Fibroblast of villous mesenchyme (primary cell): ENCODE measurements around the gene NENF. TPM values are rescaled to one million over a fixed set of nuclear protein-coding genes. Genes with fewer than 3 reads are reported as not detected.

Experiments used
- DNase-seq: peaks from one replicate; pipeline ENCODE4 v3.0.0-alpha.2; 2010; ENCODE audit warnings: low read depth
- H3K4me3 ChIP-seq: 2 replicates; pipeline ENCODE4 v1.5.1; 2011; ENCODE audit warnings: low read depth, mild to moderate bottlenecking, low read length
- total RNA-seq: library from RNA; depleted of rRNA; stranded (reverse); fragments of >200 nt; gene quantifications from 2 replicates; pipeline ENCODE4 v1.2.3, GENCODE V29; 2012
- TF ChIP-seq, protein P1 (sequence below): IDR thresholded peaks from 2 replicates; pipeline ENCODE4 v1.5.1; 2012; ENCODE audit warnings: low read depth, mild to moderate bottlenecking, low read length; ENCODE audit not compliant: insufficient read depth

The NENF gene
- total RNA-seq, 1 donor, result 26.8 TPM

DNA sequence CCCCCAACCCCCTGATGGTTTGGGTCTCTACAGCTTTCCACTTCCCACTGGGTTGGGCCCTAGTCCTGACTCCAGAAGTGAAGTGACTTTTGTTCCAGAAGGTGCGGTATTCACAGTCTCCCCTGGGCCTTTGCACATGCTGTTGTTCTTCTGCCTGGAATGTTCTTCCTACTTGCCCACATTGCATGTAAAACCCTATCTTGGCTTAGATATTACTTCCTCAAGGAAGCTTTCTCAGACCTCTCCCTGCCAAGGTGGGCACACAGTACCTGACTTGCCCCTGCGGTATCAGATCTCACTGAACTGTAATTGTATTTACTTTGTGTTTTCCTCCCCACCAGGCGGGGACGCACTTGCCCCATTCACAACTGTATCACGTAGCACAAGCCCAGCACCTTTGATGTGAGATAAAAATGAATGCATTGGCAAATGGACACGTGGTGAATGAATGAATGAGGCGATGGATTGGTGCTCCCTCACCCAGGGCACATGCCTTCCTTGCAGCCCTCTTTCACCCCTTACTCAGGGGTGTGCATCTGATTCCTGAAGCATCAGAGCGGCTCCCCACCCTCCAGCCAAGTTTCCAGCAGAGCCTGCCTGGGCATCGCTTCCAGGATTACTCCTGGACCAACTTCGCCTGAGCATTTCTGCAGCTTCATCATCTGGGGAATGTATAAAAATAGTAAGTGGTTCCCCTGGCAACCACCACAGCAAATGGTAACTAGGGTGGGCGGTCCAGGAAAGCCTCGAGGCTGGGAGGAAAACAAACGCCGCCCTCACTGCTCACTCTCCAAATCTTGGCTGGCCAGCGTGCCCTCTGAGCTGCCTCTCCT lies 19.8 kb downstream of the NENF start:
- TF ChIP-seq, protein P1, sequence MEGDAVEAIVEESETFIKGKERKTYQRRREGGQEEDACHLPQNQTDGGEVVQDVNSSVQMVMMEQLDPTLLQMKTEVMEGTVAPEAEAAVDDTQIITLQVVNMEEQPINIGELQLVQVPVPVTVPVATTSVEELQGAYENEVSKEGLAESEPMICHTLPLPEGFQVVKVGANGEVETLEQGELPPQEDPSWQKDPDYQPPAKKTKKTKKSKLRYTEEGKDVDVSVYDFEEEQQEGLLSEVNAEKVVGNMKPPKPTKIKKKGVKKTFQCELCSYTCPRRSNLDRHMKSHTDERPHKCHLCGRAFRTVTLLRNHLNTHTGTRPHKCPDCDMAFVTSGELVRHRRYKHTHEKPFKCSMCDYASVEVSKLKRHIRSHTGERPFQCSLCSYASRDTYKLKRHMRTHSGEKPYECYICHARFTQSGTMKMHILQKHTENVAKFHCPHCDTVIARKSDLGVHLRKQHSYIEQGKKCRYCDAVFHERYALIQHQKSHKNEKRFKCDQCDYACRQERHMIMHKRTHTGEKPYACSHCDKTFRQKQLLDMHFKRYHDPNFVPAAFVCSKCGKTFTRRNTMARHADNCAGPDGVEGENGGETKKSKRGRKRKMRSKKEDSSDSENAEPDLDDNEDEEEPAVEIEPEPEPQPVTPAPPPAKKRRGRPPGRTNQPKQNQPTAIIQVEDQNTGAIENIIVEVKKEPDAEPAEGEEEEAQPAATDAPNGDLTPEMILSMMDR, result no peak

DNA sequence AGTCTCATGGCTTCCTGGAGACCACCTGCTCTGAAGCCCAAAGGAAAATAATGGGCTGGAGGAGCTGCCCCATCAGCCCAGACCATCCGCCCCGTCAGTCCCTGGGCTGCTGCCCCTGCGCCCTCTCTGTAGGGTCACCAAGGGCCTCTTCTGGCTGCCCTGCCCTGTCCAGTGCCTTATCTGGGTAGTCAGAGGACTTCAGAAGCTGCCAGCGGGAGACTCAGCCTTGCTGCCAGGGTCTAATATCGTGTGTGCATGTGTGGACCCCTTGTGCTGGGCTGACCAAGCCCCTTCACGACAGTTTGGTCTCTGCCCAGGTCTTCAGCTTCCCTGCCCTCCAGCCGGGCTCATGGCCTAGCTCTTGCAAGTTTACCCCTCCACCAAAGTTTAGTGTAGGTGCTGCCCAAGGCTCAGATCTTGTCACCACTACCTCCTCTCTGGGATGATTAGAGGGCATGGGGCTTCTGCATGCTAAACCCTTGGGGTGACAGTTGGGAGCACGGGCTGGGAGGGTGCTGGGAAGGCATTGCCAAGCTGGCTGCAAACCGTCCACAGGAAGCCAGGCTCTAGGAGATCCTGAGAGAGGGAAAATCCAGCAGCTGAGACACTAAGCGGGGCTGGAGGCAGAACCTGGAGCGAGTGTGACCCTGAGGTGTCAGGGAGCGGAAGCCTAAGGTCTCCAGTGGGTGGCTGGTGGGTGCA lies 20.6 kb downstream of the NENF start:
- no peak overlapping the region for H3K4me3 ChIP-seq
- TF ChIP-seq, protein P1, result no peak
- DNase-seq, result no peak

More for the DNA sequence above, 19.8 kb downstream of the NENF start:
- DNase-seq, result peak; percentile 36
- no peak overlapping the region for H3K4me3 ChIP-seq

DNA sequence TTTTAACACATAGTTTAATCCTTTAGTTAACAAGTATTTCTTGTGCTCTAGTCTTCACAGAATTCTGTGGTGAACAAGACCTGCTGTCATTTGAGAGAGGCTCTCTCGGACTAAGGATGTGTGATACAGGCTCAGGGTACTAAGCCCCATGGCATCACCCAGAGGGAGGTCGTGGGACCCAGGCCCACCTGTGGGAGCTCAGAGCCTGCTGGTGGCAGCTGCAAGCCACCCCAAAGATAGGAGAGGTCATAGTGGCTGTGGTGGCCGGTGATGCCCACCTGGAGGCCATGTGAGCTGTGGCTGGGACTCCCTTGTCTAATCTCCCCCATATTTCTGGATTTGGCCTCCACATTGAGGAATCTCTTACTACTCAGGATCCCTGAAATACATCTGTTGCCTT lies 22.0 kb downstream of the NENF start:
- TF ChIP-seq, protein P1, result no peak
- no peak for DNase-seq
- no peak overlapping the region for H3K4me3 ChIP-seq

DNA sequence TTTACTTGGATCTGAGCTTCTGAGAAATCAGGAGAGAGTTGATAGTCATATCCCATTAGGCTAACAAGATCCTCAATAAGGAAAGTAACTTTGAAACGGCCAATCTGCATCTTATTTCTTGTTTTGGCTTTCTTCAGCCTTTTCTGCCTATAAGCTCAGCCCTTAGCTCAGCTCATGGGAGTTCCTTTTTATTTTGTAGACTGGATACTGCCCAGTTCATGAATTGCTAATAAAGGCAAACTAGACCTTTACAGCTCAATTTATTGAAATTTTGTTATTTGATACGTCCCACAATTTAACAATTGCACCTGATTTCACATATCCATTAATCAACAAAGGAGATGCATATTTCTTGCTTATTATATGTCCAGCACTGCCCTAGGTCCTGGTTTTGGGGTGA lies 22.7 kb downstream of the NENF start:
- H3K4me3 ChIP-seq, result no peak overlapping the region
- TF ChIP-seq, protein P1, result no peak
- DNase-seq, result no peak

DNA sequence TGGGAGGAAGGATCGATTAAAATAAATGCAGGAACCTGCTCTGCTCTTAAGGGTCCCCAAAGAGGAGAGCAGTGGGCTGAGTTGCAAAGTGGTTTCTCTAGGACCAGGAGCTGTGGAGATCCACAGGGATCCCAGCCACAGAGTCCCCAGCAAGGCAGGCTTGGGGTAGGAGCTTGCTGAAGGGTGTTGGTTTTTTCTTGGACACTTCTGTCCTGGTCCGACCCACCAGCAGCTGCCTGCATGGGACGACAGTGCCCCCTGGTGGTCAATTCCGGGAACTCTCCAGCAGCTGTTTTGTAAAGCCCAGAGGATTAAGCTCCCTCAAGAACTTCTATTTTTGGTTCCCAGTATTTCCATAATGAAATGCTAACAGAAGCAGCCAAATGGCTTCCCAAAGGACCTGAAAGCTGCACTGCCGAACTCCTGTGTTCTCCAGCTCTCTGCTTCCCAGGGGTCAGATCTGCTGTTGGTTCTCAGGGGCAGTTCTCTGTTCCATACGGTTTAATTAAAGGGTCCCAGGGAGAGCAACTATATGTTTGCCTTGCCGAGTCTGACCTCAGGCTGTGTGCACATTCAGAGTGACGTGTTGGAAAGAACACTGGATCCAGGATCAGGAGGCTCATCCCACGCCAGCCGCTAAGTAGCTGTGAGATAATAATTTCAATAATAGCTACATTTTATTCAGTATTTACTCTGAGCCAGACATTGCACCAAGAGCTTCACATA lies 23.2 kb downstream of the NENF start:
- TF ChIP-seq, protein P1, result peak; percentile 98
- peak overlapping the region; percentile 43 for H3K4me3 ChIP-seq

DNA sequence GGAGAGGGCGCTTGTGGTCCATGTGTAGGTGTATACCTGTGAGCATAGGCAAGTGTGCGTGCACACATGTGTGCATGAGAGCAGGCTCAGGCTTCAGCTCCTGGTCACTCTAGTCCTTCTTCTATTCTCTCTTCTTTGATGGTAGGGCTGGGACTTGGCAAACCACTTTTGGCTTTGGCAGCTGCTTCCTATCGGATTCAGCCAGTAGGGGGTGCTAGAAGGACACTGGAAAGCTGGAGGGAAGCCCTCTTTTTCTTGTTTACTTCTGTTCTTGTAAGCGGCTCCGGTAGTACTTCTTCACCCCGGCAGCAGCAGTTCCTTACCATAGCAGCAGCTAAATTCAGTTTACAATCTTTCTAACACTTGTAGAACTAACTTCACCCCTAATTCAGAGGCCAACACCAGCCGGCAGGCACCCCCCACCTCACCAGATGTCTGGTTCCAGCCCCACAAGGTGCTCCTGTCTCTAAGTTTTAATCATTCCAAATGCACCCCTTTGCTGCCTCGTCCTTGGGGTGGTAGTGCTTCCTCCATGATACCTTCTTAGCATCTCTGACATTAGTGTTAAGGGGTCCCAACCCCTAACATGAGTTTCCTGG lies 25.1 kb downstream of the NENF start:
- TF ChIP-seq, protein P1, result peak; percentile 56
- DNase-seq, result peak; percentile 41
- H3K4me3 ChIP-seq, result no peak overlapping the region

More for the DNA sequence above, 23.2 kb downstream of the NENF start:
- peak; percentile 88 for DNase-seq
